Measurements from ENCODE around the gene FIGLA.

The FIGLA gene

GRCh38 chr2:70777450-70777849 lies 13.0 kb downstream of the FIGLA start:
- peak in 1 of 2 donors; percentile 18 for DNase-seq (ENCODE audit: low read depth in 2 of 2)
- no peak for TF ChIP-seq CTCF (IDR thresholded peaks at IDR 0.05; ENCODE audit: low read depth, low read length)

DNA sequence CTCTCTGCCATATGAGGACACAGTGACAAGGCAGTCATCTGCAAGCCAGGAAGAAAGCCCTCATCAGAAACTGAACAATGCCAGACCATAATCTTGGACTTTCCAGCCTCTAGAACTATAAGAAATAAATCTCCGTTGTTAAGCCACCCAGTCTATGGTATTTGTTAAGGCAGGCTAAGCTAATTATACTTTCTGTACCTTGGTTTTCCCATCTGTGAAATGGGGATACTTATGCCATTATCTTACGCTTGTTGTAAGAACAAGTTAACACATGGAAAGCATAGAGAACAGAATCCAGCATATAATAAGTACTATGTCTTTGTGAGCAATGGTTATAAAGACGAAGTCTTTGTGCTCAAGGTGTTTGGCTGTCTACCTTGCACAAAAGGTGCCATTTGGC lies 14.2 kb downstream of the FIGLA start:
- DNase-seq (ENCODE audit: low read depth in 2 of 2) = no peak
- TF ChIP-seq CTCF (IDR thresholded peaks at IDR 0.05; ENCODE audit: low read depth, low read length) = no peak
- H3K4me3 ChIP-seq (replicated peaks in 1 of 2; ENCODE audit: low read depth in 2 of 2, low read length in 2 of 2) = no peak overlapping the region

More at GRCh38 chr2:70777450-70777849, 13.0 kb downstream of the FIGLA start:
- H3K4me3 ChIP-seq (replicated peaks in 1 of 2; ENCODE audit: low read depth in 2 of 2, low read length in 2 of 2) = no peak overlapping the region

- TF ChIP-seq CTCF (IDR thresholded peaks at IDR 0.05; ENCODE audit: low read depth, low read length) = no peak
- no peak for DNase-seq (ENCODE audit: low read depth in 2 of 2)
- H3K4me3 ChIP-seq (replicated peaks in 1 of 2; ENCODE audit: low read depth in 2 of 2, low read length in 2 of 2) = no peak overlapping the region
Measured at GRCh38 chr2:70775141-70775540, 15.3 kb downstream of the FIGLA start.

- no peak for TF ChIP-seq CTCF (IDR thresholded peaks at IDR 0.05; ENCODE audit: low read depth, low read length)
- no peak overlapping the region for H3K4me3 ChIP-seq (replicated peaks in 1 of 2; ENCODE audit: low read depth in 2 of 2, low read length in 2 of 2)
- no peak for DNase-seq (ENCODE audit: low read depth in 2 of 2)
Measured at GRCh38 chr2:70772486-70773155, 17.8 kb downstream of the FIGLA start.

DNA sequence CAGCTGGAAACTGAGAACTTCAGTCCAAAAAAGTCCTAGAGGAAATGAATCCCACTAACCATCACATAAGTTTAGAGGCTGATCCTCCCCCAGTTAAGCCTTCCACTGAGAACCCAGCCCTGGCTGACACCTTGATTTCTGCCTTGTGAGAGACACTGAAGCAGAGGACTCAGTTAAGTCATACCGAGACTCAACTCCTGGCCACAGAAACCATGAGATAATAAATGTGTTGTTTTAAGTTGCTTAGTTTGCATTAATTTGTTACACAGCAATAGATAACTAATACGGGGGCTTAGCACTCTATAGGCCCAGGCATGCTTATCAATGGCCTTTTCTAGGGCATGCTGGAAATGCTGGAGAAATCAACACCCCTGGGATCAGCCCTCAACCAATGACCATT lies 19.0 kb downstream of the FIGLA start:
- H3K4me3 ChIP-seq (replicated peaks in 1 of 2; ENCODE audit: low read depth in 2 of 2, low read length in 2 of 2) = no peak overlapping the region
- no peak for TF ChIP-seq CTCF (IDR thresholded peaks at IDR 0.05; ENCODE audit: low read depth, low read length)
- no peak for DNase-seq (ENCODE audit: low read depth in 2 of 2)

DNA sequence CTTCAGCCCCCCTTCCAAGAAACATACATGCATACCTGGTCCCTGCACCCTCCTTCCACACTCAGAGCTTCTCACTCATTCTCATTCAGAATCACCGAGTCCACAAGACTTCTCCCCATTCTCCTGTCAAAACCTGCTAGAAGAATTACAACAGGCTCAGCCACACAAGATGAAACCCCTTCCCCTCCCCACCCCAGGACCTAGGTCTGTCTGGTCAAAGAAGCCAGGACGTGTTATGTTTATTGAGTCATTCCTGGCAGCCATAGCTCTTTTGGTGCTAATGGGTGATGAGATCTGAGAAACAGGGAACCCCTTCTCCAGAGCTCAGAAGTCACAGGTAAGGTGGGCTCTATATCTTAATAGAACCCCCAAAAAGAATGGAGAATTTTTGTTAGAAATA lies 21.0 kb downstream of the FIGLA start:
- no peak overlapping the region for H3K4me3 ChIP-seq (replicated peaks in 1 of 2; ENCODE audit: low read depth in 2 of 2, low read length in 2 of 2)
- DNase-seq (ENCODE audit: low read depth in 2 of 2) = no peak
- no peak for TF ChIP-seq CTCF (IDR thresholded peaks at IDR 0.05; ENCODE audit: low read depth, low read length)

- no peak for TF ChIP-seq CTCF (IDR thresholded peaks at IDR 0.05; ENCODE audit: low read depth, low read length)
- DNase-seq (ENCODE audit: low read depth in 2 of 2) = no peak
Measured at GRCh38 chr2:70768590-70769085, 21.8 kb downstream of the FIGLA start.

More at GRCh38 chr2:70768590-70769085, 21.8 kb downstream of the FIGLA start:
- no peak overlapping the region for H3K4me3 ChIP-seq (replicated peaks in 1 of 2; ENCODE audit: low read depth in 2 of 2, low read length in 2 of 2)
